ENCODE results near the gene EBPL. TPM values are rescaled to one million over a fixed set of nuclear protein-coding genes. Genes with fewer than 3 reads are reported as not detected.

EBPL gene
- total and polyA plus RNA-seq, 9 of the 15 experiments (the other 6 are each of a cell fraction or from before 2014, with no cell fraction given), result 5.2 to 68.3 (median 43.0) TPM

GRCh38 chr13:49690995-49691784 is at the start of gene EBPL (continued):
- TF ChIP-seq ETS1 (conservative IDR thresholded peaks at IDR 0.05; ENCODE audit: control insufficient read depth, low read depth, low read length) (no peak), TFE3 (CRISPR knock-in tag; IDR thresholded peaks at IDR 0.05) (no peak), ZNF518B (CRISPR knock-in tag; IDR thresholded peaks at IDR 0.05) (no peak), ETS2 (tag; IDR thresholded peaks at IDR 0.05; ENCODE audit: borderline replicate concordance, poor library complexity, severe bottlenecking) (no peak), ZNF174 (CRISPR knock-in tag; IDR thresholded peaks at IDR 0.05) (no peak), POLR2A (conservative IDR thresholded peaks at IDR 0.05) (peak; percentile 76), ZBTB7A (IDR thresholded peaks at IDR 0.05; ENCODE audit: borderline replicate concordance, control insufficient read depth, low read depth, low read length) (peak; percentile 46; the same call in 1 of the 2 replicates), ZBTB9 (CRISPR knock-in tag; IDR thresholded peaks at IDR 0.05) (no peak), TAF7 (tag; IDR thresholded peaks at IDR 0.05) (no peak), POLR2AphosphoS5 (IDR thresholded peaks at IDR 0.05; ENCODE audit: control insufficient read depth, insufficient read depth, low read depth, low read length) (peak; percentile 43; the same call in 1 of the 2 replicates), ZFP1 (CRISPR knock-in tag; IDR thresholded peaks at IDR 0.05) (no peak), ILF3 (IDR thresholded peaks at IDR 0.05; ENCODE audit: borderline replicate concordance) (no peak), SIRT6 (IDR thresholded peaks at IDR 0.05; ENCODE audit: low read depth, low read length) (no peak), CTBP1 (IDR thresholded peaks at IDR 0.05; ENCODE audit: borderline replicate concordance) (0 out of 2 replicates have a peak, but pooled peaks have one; percentile 26)
- TF ChIP-seq, protein P1, sequence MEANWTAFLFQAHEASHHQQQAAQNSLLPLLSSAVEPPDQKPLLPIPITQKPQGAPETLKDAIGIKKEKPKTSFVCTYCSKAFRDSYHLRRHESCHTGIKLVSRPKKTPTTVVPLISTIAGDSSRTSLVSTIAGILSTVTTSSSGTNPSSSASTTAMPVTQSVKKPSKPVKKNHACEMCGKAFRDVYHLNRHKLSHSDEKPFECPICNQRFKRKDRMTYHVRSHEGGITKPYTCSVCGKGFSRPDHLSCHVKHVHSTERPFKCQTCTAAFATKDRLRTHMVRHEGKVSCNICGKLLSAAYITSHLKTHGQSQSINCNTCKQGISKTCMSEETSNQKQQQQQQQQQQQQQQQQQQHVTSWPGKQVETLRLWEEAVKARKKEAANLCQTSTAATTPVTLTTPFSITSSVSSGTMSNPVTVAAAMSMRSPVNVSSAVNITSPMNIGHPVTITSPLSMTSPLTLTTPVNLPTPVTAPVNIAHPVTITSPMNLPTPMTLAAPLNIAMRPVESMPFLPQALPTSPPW (CRISPR knock-in tag; IDR thresholded peaks at IDR 0.05), result peak; percentile 47
